AML-193 (cell line): ENCODE data around the gene NEU4.

ENCODE experiments used
- DNase-seq, 2 experiments: peaks; one replicate each; lab custom pipeline; 2025; lab: John Stamatoyannopoulos, UW

The NEU4 gene

DNA sequence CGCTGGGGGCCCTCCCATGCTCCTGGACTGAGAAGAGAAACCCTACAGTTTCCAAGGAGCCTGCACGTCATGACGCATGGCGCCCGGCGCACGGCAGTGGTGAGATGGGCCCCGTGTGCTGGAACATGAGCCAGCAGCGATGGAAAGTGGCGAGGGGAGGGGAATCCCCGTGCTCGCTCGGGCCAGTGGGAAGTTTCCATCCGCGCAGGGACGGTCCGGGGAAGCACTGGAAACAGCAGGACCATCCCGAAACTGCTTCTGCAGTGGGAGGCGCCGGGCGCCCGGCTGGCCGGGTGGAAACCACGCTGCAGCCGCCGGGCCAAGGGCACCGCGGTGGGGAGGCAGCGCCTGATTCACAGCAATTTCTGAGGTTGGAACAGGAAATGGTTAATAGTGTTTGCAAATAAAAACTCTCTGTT, 54.6 kb downstream of the NEU4 start:
- no peak for DNase-seq

DNA sequence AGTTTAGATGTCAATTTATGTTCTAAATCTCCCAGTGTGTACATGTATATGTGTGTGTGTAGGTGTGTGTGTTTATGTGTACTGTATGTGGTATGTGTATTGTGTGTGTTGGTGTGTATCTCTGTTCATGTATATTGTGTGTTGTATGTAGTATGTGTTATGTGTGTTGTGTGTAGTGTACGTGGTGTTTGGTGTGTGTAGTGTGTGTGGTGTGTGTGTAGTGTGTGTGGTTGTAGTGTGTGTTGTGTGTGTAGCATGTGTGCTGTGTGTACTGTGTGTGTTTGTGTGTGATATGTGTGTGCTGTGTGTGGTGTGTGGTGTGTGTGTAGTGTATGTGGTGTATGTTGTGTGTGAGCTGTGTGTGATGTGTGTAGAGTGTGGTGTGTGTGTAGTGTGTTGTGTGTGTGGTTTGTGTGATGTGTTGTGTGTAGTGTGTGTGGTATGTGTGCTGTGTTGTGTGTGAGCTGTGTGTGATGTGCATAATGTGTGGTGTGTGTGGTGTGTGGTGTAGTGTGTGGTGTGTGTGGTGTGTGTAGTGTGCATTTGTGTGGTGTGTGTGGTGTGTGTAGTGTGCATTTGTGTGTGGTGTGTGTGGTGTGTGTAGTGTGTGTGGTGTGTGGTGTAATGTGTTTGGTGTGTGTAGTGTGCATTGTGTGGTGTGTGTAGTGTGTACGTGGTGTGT, 55.3 kb downstream of the NEU4 start:
- no peak for DNase-seq

DNA sequence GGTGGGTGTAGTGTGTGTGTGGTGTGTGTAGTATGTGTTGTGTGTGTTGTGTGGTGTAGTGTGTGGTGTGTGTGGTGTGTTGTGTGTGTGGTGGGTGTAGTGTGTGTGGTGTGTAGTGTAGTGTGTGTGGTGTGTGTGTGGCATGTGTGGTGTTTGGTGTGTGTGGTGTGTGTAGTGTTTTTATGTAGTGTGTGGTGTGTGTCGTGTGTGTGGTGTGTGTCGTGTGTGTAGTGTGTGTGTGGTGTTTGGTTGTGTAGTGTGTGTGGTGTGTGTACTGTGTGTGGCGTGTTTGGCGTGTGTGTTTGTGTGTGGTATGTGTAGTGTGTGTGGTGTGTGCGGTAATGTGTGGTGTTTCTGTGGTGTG, 55.8 kb downstream of the NEU4 start:
- DNase-seq, result no peak

DNA sequence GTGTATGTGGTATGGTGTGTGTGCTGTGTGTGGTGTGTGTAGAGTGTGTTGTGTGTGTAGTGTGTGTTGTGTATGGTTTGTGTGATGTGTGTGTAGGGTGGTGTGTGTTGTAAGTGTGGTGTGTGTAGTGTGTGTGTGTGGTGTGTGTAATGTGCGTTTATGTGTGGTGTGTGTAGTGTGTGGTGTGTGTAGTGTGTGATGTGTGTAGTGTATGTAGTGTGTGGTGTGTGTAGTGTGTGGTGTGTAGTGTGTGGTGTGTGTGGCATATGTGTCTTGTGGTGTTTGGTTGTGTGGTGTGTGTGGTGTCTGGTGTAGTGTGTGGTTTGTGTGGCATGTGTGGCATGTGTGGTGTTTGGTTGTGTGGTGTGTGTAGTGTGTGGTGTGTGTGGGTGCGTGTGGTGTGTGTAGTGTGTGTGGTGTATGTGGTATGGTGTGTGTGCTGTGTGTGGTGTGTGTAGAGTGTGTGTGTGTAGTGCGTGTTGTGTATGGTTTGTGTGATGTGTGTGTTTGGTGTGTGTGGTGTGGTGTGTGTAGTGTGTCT, 56.5 kb downstream of the NEU4 start:
- no peak for DNase-seq

DNA sequence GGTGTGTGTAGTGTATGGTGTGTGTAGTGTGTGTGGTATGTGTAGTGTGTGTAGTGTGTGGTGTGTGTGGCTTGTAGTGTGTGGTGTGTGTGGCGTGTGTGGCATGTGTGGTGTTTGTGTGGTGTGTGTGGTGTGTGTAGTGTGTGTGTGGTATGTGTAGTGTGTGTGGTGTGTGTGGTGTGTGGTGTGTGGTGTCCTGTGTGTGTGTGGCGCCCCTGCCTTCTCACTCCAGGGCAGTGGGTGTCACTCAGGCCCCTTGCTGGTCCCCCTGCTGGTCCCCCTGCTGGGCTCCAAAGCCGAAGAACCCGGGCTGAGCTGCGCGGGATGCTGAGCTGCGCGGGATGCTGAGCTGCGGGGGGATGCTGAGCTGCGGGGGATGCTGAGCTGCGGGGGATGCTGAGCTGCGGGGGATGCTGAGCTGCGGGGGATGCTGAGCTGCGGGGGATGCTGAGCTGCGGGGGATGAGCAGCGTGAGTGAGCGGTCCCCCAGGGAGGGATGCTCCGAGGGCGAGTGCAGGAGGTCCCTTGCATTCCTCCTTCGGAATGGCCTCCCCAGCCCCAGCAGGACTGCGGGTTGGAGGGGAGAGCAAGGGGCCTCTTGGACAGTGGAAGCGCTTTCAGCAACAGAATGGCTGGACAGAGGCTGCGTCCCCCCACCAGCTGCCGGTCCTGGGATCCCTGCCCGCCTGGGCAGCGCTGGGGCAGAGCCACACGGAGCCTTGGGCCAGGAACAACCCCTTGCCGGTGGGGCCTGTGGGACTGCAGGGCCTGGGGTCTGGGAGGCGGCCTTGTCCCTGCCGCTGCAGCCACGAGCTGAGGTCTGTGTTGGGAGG, 57.2 kb downstream of the NEU4 start:
- no peak for DNase-seq
